Left renal pelvis (tissue), 4 donors: ENCODE data around the gene PRKCE. TPM values are rescaled to one million over a fixed set of nuclear protein-coding genes. Genes with fewer than 3 reads are reported as not detected.

Experiments used
- DNase-seq, 4 donors: peaks; one replicate each; pipeline ENCODE4 v3.0.0-alpha.2; 2013; ENCODE audit warnings: low read depth in 4 of 4, low spot score in 3 of 4
- polyA plus RNA-seq, 4 donors: library from polyadenylated mRNA; unstranded; fragments of 120-200 nt; gene quantifications; one replicate each; pipeline ENCODE4 v1.2.1, GENCODE V29; 2013; ENCODE audit not compliant: insufficient read length in 4 of 4

Gene PRKCE
- polyA plus RNA-seq: 10 to 100 TPM in 1 of 4 donors, 1 to 10 TPM in 3; 8.2 to 16.0 (median 9.0) TPM

GRCh38 chr2:45651415-45652089 is at the start of gene PRKCE:
Gene PRKCE (plus strand): TSS chr2:45651675.
- no peak for DNase-seq

DNA sequence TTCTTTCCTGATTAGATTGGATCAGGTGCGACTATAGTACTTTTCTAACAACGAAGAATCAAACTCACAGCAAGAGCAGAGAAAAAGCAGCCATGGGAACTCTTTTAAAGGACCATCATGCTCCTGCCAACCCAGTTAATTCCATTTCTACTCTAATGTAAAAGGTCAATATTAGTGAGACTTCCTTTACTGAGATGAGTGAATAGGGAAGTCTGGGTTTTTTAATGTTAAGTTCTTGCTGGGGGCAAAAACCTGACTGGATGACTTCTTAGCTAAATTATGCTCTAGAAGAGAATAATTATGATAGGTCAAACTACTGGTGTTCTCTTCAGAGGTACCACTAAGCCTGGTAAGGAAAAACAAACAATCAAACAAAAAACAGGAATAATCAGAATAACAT is 48.9 kb upstream of the PRKCE start:
- no peak for DNase-seq

DNA sequence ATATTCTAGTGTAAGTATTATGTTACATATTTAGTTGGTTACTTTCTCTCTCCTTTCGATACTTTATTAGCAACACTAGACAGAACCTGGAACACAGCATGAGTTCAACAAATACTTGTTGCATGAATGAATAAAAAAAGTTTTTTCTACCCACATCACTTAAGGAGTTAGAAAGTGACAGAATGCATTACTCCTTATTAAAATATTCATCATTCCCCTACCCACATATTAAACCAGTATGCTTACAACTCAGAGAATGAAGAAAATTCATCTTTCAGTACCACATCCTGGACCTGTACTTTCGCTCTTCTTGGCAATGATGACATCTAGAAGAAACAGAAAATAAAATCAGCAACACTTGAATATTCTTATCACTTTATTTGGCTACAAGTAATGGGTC is 46.4 kb upstream of the PRKCE start:
- no peak for DNase-seq

DNA sequence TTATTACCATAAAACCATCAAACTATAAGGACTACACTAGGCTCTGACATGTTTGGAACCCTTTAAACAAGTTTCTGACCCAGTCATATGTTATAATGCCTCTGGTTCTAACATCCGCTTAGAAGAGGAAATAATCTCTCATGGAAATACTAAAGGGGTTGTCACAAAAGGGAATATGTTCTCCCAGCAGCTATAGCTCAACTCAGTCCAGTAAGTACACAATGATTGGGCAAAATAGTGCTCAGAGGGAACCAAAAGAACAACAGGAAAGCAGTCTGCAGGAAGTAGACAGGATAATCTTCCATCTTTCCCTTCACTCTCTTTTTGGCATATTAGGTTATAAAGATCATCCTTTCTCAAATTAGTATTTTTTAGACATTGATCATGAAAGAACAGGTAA is 44.7 kb upstream of the PRKCE start:
- DNase-seq: no peak

DNA sequence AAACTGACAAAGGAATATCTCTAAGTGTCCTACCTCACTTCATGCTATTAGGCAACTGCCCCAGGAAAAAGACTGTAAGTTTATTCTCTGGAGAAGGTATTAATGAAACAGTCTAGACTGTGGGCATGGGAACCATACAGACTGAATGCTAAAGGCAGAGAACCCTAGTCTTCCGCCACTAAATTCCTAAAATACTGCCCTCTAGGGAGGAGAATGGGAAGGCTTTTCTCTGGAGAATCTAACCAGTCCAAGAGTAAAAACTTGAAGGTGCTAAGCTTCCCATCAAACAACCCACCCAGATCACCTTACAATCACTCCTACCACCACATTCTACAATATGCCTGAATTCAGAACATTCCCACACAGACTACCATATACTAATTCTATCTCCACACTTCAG is 43.8 kb upstream of the PRKCE start:
- no peak for DNase-seq

- DNase-seq: peak in 3 of 4 donors; percentile 35 to 66 (median 57)
These were observed 41.0 kb upstream of the PRKCE start for GRCh38 chr2:45610281-45611019.

GRCh38 chr2:45611020-45611859 is 40.2 kb upstream of the PRKCE start, which contains the start of gene SRBD1:
Gene SRBD1 (minus strand): TSS chr2:45611267. CDS start chr2:45605441, 5,826 bp downstream.
- peak; percentile 80 to 88 (median 86) for DNase-seq

DNA sequence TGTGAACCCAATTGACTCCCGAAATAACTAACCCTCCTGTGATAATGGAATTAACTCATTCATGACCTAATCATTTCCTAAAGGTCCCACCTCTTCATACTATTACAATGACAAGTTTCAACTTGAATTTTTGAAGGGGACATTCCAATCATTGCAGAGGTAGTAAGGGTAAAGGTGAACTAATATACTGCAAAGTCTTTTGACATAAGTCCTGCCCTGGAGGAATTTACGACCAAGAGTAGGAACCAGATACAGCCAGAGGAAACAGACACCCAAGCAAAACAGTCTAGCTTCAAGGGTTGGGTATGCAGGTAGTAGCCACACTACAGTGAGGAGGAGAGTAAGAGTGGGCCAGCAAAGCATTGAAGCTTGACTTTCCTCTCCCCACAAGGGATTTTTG is 39.2 kb upstream of the PRKCE start:
- DNase-seq: peak in 1 of 4 donors; percentile 16

DNA sequence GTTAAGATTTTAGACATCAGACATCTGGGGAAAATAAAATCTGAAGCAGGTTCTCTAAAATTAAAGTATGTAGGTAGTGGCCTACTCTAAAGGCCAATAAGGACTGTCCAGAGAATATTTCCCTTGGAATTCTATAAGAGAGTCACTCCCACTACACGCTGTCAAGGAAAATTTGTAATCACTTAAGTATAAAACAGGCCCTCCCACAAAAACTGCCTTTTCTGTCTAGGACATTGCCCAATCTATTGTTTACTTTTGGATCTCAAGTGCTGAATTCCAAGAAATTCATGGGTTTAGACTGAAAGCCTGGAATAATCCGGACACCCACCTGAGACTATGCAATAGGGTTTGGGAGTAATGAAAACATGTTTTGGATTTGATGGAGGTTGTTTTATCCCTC is 38.7 kb upstream of the PRKCE start:
- DNase-seq: no peak

DNA sequence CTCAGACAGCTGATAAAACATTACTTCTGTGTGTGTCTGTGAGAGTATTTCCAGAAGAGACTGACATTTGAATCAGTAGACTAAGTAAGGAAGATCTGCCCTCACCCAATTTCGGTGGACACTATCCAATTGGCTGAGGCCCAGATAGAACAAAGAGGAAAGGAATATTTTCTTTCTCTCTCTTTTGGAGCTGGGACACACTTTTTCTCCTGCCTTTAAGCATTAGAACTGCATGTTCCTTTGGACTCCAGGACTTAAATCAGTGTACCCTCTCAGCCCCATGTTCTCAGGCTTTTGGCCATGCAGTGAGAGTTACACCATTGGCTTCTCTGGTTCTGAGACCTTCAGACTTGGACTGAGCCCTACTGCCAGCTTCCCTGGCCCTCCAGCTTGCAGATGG is 37.1 kb upstream of the PRKCE start:
- no peak for DNase-seq

DNA sequence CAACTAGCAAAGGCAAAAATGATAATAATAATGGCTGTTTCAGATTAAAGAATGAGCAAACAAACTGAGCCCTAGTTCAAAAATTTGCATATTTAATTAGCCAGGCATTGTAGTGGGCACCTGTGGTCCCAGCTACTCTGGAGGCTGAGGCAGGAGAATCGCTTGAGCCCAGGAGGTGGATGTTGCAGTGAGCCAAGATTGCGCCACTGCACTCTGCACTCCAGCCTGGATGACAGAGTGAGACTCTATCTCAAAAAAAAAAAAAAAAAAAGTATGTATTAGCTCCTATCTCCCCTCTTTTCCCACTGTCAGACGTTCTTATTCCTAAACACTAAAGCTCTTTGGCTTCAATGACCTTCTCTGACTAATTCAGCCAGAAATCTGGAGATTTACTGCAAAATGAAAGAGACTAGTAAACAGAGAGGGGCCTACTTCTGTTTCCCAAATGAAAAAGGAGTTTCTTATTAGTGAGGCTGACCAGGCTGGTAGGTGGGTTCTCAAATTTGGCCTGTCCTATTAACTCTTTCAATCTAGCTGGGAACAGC is 36.5 kb upstream of the PRKCE start:
- no peak for DNase-seq

- no peak for DNase-seq
These were observed 34.6 kb upstream of the PRKCE start for GRCh38 chr2:45616658-45617411.

DNA sequence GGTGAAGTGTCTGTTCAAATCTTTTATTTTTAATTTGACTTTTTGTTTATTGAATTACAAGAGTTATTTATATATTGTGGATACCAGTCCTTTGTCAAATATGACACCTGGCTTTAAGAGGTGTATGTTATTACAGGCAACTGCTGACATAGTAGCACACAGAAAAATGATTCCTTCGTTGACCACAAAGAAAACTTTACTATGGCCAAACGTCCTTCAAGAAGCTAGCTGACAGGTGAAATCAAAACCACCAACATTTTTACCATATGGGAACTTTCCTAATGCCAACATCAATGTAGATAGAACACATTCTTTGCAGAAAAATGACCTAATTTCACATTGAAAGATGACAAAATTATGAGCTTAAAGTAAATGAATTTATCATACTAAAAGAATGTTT is 34.0 kb upstream of the PRKCE start:
- no peak for DNase-seq

DNA sequence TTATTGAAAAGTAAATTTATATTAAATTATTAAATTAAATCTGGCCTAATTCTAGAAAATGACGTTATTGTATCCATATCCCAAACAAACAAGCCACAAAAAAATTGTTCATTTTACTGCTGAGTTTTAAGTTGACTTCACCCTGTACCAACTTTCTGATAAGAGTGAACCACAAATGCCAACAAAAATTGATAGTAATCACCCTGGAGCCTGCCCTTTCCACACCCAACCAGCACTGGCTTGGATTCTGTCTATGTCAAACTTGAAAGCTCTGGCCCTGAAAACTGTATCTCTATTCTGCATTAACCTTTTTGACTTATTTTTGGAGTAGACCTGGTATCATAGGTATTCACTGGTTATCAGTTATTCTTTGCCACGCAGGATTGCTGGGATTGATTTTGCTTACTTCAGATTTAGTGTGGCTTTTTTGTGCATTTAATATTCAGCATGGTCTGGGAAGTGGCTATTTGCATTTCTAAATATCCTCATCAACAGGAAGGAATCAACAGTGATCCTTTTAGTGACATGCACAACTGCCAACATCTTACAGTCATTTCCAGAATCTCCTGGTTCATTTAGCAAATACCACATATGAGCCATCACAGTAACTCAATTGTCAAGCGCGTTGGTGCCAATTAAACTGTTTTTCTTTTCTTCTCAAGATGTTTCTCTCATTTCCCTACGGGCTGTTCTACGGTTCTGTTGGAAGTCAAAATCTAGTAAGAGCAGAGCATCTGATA is 29.0 kb upstream of the PRKCE start:
- no peak for DNase-seq

DNA sequence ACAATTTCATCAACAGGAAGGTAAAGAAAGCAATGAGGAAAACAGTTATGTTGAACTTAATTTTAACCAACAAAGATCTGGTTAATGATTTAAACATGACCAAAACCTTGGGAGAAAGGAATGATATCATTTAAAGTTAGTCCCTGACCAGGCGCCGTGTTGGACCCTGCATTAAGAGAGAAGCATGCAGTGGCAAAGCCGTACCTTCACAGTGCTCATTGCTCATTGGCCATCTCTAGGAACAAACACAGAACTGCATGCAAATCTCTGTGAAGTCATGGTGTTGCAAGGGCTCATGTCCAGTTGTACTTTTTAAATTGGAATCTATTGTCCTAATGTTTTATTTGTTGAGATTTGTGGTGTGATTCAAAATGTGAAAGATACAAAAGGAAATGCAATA is 28.4 kb upstream of the PRKCE start:
- no peak for DNase-seq

GRCh38 chr2:45625824-45626223 is 25.7 kb upstream of the PRKCE start:
- no peak for DNase-seq

DNA sequence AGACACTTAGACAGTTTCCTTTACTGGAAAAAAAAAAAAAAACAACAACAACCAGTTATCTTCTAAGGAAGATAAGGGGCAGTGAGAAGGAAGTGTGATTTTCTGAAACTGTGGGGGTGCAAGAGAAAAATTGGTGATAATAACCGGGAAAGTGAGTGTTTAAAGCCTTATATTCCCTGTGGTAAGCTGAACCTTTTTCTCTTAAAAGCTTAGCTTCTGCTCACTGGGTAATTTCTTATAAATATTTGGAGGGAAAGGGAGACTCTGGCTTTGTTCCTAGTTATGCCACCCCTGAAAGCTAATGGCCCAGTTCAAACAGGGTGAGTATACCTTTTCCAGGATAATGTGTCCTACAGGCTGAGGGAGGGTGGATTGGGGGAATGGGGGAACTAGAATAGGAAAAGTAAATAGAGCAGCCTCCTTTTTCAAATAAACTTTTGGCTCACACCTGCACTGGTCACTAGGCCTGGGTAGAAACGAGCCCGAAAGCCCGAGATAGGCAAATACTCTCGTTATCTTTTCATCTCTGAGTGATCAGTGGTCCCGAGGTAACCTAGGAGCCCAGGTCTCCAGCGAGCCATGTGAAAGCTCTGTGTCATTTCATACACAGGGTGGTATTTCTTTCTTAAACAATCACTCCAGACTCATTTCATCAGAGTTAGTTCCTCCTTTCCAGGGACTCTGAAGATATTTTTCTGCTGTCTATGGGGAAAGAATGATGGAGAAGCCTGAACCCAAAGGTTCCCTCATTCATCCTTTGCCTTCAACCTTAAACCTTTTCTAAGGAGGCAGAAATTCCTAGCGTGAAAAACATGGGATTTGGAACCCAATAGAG is 24.9 kb upstream of the PRKCE start:
- no peak for DNase-seq

DNA sequence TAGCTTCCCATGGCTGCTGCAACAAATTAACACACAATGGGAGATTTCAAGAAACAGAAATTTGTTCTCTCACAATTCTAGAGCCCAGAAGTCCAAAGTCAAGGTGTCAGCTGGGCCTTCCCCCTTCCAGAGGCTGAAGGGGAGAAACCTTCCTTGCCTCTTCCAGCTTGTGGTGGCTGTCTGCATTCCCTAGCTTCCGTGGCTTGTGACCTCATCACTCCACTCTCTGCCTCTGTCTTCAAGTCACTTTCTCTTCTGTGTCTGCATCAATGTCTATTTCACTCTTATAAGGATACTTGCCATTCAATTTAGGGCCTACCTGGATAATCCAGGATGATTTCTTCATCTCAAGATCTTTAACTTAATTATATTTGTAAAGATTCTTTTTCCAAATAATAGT is 23.6 kb upstream of the PRKCE start:
- DNase-seq: no peak

DNA sequence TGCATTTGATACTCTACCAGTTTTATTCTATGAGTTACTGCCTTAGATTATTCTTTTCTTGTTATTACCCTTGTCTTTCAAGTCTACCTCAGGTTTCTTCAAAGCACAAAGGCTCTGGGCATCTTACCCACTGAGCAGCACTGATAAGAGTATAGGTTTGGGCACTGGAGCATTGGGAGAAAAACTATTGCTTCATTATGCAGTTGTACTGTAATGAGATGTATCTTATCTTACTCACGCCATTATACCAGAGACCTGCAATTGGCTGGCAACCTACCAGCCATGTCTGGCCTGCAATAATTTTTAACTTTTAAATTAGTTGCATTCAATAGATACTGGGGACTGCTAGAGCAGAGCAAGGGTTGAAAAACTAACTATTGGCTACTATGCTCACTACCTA is 21.5 kb upstream of the PRKCE start:
- no peak for DNase-seq
